Measurements from ENCODE around the gene DLGAP1.

- TF ChIP-seq, protein P1, sequence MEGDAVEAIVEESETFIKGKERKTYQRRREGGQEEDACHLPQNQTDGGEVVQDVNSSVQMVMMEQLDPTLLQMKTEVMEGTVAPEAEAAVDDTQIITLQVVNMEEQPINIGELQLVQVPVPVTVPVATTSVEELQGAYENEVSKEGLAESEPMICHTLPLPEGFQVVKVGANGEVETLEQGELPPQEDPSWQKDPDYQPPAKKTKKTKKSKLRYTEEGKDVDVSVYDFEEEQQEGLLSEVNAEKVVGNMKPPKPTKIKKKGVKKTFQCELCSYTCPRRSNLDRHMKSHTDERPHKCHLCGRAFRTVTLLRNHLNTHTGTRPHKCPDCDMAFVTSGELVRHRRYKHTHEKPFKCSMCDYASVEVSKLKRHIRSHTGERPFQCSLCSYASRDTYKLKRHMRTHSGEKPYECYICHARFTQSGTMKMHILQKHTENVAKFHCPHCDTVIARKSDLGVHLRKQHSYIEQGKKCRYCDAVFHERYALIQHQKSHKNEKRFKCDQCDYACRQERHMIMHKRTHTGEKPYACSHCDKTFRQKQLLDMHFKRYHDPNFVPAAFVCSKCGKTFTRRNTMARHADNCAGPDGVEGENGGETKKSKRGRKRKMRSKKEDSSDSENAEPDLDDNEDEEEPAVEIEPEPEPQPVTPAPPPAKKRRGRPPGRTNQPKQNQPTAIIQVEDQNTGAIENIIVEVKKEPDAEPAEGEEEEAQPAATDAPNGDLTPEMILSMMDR (IDR thresholded peaks at IDR 0.05; ENCODE audit: low read depth, low read length): no peak
- no peak for TF ChIP-seq EZH2phosphoT487 (IDR thresholded peaks at IDR 0.05; ENCODE audit: low read depth)
Observed at GRCh38 chr18:3554091-3554601, 901.0 kb downstream of the DLGAP1 start.
